HFFc6 (cell line): ENCODE data around the gene ATP5MG. TPM values are rescaled to one million over a fixed set of nuclear protein-coding genes. Genes with fewer than 3 reads are reported as not detected.

Source experiments
- DNase-seq: peaks from one replicate; pipeline ENCODE4 v3.0.0-alpha.2; 2018
- H3K27ac Mint-ChIP-seq: 2 replicates; pipeline ENCODE4 v1.8.0; 2020; ENCODE audit warnings: mild to moderate bottlenecking, mixed read lengths
- H3K27me3 Mint-ChIP-seq: 2 replicates; pipeline ENCODE4 v1.8.0; 2021; ENCODE audit warnings: mild to moderate bottlenecking, moderate library complexity, mixed read lengths; ENCODE audit not compliant: insufficient read depth
- H3K36me3 Mint-ChIP-seq: 2 replicates; pipeline ENCODE4 v1.8.0; 2021; ENCODE audit warnings: low read depth, mixed read lengths
- H3K4me1 Mint-ChIP-seq: 2 replicates; pipeline ENCODE4 v1.8.0; 2020; ENCODE audit warnings: low read depth, mixed read lengths
- H3K4me3 Mint-ChIP-seq: 2 replicates; pipeline ENCODE4 v1.8.0; 2020; ENCODE audit warnings: mild to moderate bottlenecking, moderate library complexity, mixed read lengths
- H3K9me3 Mint-ChIP-seq: 2 replicates; pipeline ENCODE4 v1.8.0; 2020; ENCODE audit warnings: mild to moderate bottlenecking, mixed read lengths
- CTCF ChIP-seq: fragments of 200-600 bp; sonication (generic); IDR thresholded peaks from 2 replicates; pipeline ENCODE4 v1.5.0; 2021; ENCODE audit warnings: antibody characterized with exemption, mild to moderate bottlenecking
- total RNA-seq, 6 experiments: library from RNA; stranded (reverse); fragmentation: NEBNext Ultra II Directional; extraction: Animal tissue kit (Norgen Biotek cat#: 25700); gene quantifications; 2 replicates in 1 of 6; 3 replicates in 5 of 6; pipeline ENCODE4 v1.2.3, GENCODE V29; 2021

The ATP5MG gene
- total RNA-seq, 6 experiments from 2014 or later: 196 to 275 (median 223) TPM

GRCh38 chr11:118434553-118435289 is 33.3 kb downstream of the ATP5MG start:
- peaks cover 31% of the 10 kb centered on the region for H3K4me1 Mint-ChIP-seq
- peaks cover 3% of the 10 kb centered on the region; the same call in 1 of the 2 replicates for H3K27me3 Mint-ChIP-seq
- peak overlapping the region; percentile 91 for H3K4me3 Mint-ChIP-seq
- peak overlapping the region; percentile 56 for H3K27ac Mint-ChIP-seq
- no peaks in the 10 kb centered on the region for H3K9me3 Mint-ChIP-seq
- no peaks in the 10 kb centered on the region for H3K36me3 Mint-ChIP-seq
- no peak for DNase-seq
- no peak; the same call in 1 of the 2 replicates for TF ChIP-seq CTCF

DNA sequence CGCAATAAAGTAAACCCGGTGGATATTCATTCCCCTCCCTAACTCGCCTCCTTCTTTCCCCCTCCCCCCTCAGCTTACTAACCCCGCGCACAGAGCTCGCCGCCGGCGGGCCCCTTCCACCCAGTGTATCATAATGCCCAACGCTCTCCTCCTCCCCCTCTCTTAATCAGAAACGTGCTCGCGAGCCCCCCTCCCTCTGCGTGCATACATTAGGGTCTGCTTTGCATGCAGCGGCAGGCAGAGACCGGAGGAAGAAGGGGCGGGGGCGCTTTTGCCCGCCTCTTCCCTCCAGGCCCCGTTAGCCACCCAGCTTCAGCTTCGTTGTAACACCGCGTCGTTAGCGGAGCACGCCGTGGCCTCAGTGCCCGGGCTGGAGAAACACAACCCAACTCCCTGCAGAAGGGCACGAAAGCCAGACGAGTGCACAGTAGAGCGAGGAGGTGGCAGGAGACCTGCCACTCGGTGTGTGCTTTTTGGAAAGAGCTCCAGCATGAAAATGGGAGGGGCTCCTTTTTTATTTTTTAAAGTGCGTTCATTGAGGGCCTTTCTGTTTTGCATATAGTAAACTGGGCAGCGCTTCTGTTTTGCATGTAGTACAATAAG is 34.0 kb downstream of the ATP5MG start:
- peaks cover 38% of the 10 kb centered on the region for H3K4me1 Mint-ChIP-seq
- no peaks in the 10 kb centered on the region for H3K9me3 Mint-ChIP-seq
- H3K27ac Mint-ChIP-seq: peak overlapping the region; percentile 56
- no peak for TF ChIP-seq CTCF
- H3K4me3 Mint-ChIP-seq: peak overlapping the region; percentile 91
- DNase-seq: no peak
- no peaks in the 10 kb centered on the region for H3K36me3 Mint-ChIP-seq
- H3K27me3 Mint-ChIP-seq: peaks cover 3% of the 10 kb centered on the region; the same call in 1 of the 2 replicates

- no peaks in the 10 kb centered on the region for H3K9me3 Mint-ChIP-seq
- H3K4me1 Mint-ChIP-seq: peaks cover 45% of the 10 kb centered on the region
- peak within 1 kb of the TSS; percentile 91 for H3K27ac Mint-ChIP-seq
- H3K4me3 Mint-ChIP-seq: peak within 1 kb of the TSS; percentile 92
- no peaks in the 10 kb centered on the region for H3K36me3 Mint-ChIP-seq
- peak; percentile 97 for DNase-seq
- TF ChIP-seq CTCF: peak; percentile 54
- peaks cover 1% of the 10 kb centered on the region; the same call in 1 of the 2 replicates for H3K27me3 Mint-ChIP-seq
Observed at GRCh38 chr11:118435893-118436624, 34.7 kb downstream of the ATP5MG start, which contains the start of gene KMT2A. TSS of gene KMT2A (plus strand) at chr11:118436492. CDS start at chr11:118436513, 21 bp downstream.

DNA sequence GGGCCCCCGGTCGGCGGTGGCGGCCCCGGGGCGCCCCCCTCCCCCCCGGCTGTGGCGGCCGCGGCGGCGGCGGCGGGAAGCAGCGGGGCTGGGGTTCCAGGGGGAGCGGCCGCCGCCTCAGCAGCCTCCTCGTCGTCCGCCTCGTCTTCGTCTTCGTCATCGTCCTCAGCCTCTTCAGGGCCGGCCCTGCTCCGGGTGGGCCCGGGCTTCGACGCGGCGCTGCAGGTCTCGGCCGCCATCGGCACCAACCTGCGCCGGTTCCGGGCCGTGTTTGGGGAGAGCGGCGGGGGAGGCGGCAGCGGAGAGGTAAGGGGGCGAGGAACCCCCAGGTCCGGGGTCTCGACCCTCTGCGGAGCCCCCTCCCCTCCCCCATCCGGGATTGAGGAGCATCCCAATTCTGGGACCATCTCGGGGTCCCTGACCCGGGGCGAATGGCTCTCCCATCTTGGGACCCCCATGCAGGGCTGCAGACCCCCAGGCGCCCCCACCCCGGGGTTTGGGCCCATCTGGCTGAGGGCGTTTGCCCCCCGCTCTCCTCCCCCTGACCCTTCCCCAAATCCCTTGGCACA is 35.3 kb downstream of the ATP5MG start:
- no peak for TF ChIP-seq CTCF
- Mint-ChIP-seq H3K9me3 (no peaks in the 10 kb centered on the region), H3K27me3 (no peaks in the 10 kb centered on the region; the same call in 1 of the 2 replicates), H3K36me3 (0 out of 2 replicates have a peak, but pooled peaks cover 2% of the 10 kb centered on the region), H3K4me1 (peaks cover 51% of the 10 kb centered on the region), H3K27ac (peak overlapping the region; percentile 91), H3K4me3 (peak overlapping the region; percentile 92)
- DNase-seq: no peak
